GM21381 (cell line): Measurements from ENCODE around the gene PCDHGB5.

Experiments used
- ATAC-seq: cut with Tn5 transposase; IDR thresholded peaks from one replicate; pipeline ENCODE4 v1.9.1; 2021; ENCODE audit warnings: mild to moderate bottlenecking, moderate library complexity; ENCODE audit not compliant: unreplicated experiment

Gene PCDHGB5

GRCh38 chr5:141439411-141440141 is 41.8 kb downstream of the PCDHGB5 start:
- no peak for ATAC-seq

DNA sequence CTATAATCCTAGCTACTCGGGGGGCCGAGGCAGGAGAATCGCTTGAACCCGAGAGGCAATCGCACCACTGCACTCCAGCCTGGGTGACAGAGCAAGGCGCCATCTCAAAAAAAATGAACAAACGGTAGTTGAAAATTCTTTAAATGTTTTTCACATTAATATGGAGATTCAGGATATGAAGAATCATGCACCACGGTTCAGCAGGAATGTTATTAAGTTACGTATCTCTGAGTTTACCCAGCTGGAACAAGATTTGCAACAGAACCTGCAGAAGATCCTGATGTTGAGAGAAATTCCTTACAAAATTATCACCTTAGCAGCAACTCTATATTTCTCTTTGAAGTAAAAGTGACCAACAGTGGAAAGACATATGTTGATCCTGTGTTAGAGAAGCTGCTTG is 42.6 kb downstream of the PCDHGB5 start:
- ATAC-seq = no peak

DNA sequence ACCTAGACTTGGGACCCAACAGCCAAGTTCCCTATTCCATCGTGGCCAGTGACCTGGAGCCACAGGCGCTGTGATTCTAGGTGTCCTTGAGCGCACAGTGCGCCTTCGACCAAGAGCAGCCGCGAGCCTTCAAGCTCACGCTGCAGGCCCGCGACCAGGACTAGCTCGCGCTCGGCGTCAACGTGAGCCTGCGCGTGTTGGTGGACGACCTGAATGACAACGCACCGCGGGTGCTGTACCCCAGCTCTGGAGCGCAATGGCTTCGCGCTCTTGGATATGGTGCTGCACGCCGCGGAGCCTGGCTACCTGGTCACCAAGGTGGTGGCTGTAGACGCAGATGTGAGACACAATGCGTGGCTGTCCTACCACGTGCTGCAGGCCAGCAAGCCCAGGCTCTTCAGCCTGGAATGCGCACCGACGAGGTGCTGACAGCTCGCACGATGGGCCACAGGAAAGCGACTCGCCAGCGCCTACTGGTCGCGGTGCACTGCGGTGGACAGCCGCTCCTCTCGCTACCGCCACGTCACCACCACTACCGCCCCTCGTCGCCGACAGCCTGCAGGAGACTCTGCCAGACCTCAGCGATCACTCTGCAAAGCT is 43.9 kb downstream of the PCDHGB5 start:
- no peak for ATAC-seq
